Common myeloid progenitor, CD34-positive (primary cell): ENCODE data around the gene SLC4A4.

Source experiments
- CTCF ChIA-PET: fragments of 350-600 bp; sonication (Branson Sonifier 250); formaldehyde crosslinking; loops from one replicate; lab custom pipeline; 2021; ENCODE audit warnings: antibody characterized with exemption; lab: Charles Lee
- POLR2A ChIA-PET: fragments of 350-600 bp; sonication (Branson Sonifier 250); formaldehyde crosslinking; loops from one replicate; lab custom pipeline; 2021; ENCODE audit warnings: antibody characterized with exemption; lab: Charles Lee
- DNase-seq, 3 donors: peaks; one replicate each; pipeline versions ENCODE4 v3.0.0 to v3.0.0-alpha.2; 2013
- H3K27ac ChIP-seq, 2 experiments: 1 replicate in 1 of 2; 2 replicates in 1 of 2; pipeline ENCODE4 v1.7.0; 2013; ENCODE audit warnings: inconsistent platforms in 2 of 2, low read length in 2 of 2, mild to moderate bottlenecking in 2 of 2, low read depth in 1 of 2, moderate library complexity in 1 of 2; ENCODE audit not compliant: severe bottlenecking in 2 of 2, insufficient read depth in 1 of 2, poor library complexity in 1 of 2
- H3K27me3 ChIP-seq, 5 experiments: replicated peaks in 2 of 5; 1 replicate in 3 of 5; 2 replicates in 2 of 5; pipeline versions ENCODE4 v1.6.1 to v1.7.0; 2013; ENCODE audit warnings: low read length in 4 of 5, mild to moderate bottlenecking in 2 of 5, moderate library complexity in 2 of 5, inconsistent platforms in 1 of 5; ENCODE audit not compliant: insufficient read depth in 5 of 5, control insufficient read depth in 4 of 5
- H3K36me3 ChIP-seq, 4 experiments: 1 replicate in 2 of 4; 2 replicates in 2 of 4; pipeline versions ENCODE4 v1.6.1 to v1.7.0; 2013; ENCODE audit warnings: low read length in 3 of 4, control low read depth in 1 of 4, mild to moderate bottlenecking in 1 of 4; ENCODE audit not compliant: control insufficient read depth in 4 of 4, insufficient read depth in 4 of 4
- H3K4me1 ChIP-seq, 4 experiments: 1 replicate in 3 of 4; 2 replicates in 1 of 4; pipeline versions ENCODE4 v1.6.1 to v1.7.1; 2013; ENCODE audit warnings: low read length in 3 of 4, mild to moderate bottlenecking in 3 of 4, control low read depth in 1 of 4, inconsistent platforms in 1 of 4, moderate library complexity in 1 of 4; ENCODE audit not compliant: control insufficient read depth in 4 of 4, insufficient read depth in 4 of 4; ENCODE audit errors: control extremely low read depth in 1 of 4
- H3K4me3 ChIP-seq, 7 experiments: 1 replicate in 4 of 7; 2 replicates in 3 of 7; pipeline versions ENCODE4 v1.5.1 to v1.7.0; 2013; ENCODE audit warnings: mild to moderate bottlenecking in 7 of 7, low read length in 6 of 7, moderate library complexity in 6 of 7, inconsistent platforms in 2 of 7, low read depth in 2 of 7, control low read depth in 1 of 7; ENCODE audit not compliant: insufficient read depth in 4 of 7, control insufficient read depth in 1 of 7; ENCODE audit errors: extremely low read depth in 1 of 7
- H3K9me3 ChIP-seq, 5 experiments: 1 replicate in 4 of 5; 2 replicates in 1 of 5; pipeline versions ENCODE4 v1.6.1 to v1.7.1; 2013; ENCODE audit warnings: low read length in 4 of 5, mild to moderate bottlenecking in 2 of 5, inconsistent platforms in 1 of 5, low read depth in 1 of 5, moderate library complexity in 1 of 5; ENCODE audit not compliant: control insufficient read depth in 4 of 5, insufficient read depth in 2 of 5; ENCODE audit errors: control extremely low read depth in 1 of 5
- WGBS: methylation state at CpG from one replicate; pipeline ENCODE4 v1.1.5; 2013; ENCODE audit not compliant: insufficient coverage; 5-methylcytosine and 5-hydroxymethylcytosine counted together

The SLC4A4 gene

DNA sequence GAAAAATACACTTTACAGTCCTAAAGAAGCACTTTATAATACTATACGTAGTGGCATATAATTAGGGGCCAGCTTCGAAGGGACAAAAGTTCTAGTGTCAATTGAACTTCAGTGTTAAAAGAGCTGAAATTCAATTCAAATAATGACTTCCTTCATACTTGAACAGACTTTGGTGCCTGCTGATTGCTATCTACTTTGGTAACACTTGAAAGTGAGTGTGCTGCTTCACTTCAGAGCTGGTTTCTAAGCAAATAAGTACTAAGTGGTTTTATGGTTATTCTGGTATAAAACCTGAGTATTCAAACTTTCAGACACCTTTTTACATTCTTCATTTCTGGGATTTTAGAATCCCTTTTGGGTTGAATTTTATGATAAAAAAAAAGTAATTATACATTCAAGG lies 107.0 kb downstream of the SLC4A4 start:
- CTCF ChIA-PET = no interaction called here
- no CpG with 5 or more reads among the region's 2 CpGs for WGBS
- Histone ChIP-seq H3K27me3 (no peaks in the 10 kb centered on the region), H3K4me3 (no peak overlapping the region), H3K4me1 (peaks cover 0 to 14% (median 3%) of the 10 kb centered on the region in 4 experiments), H3K27ac (no peak overlapping the region), H3K9me3 (no peaks in the 10 kb centered on the region), H3K36me3 (no peaks in the 10 kb centered on the region)
- POLR2A ChIA-PET = interaction anchor here (0.6 kb wide), 1 partner anchor 14 kb away, joined by 4 read pairs; no protein-coding TSS in a partner anchor
- DNase-seq = peak in 2 of 3 donors; percentile 33 to 58

- Histone ChIP-seq H3K4me3 (no peak overlapping the region), H3K27ac (no peak overlapping the region), H3K4me1 (peaks cover 0 to 12% (median 3%) of the 10 kb centered on the region in 4 experiments), H3K9me3 (no peaks in the 10 kb centered on the region), H3K27me3 (no peaks in the 10 kb centered on the region), H3K36me3 (no peaks in the 10 kb centered on the region)
- ChIA-PET POLR2A (interaction anchor here (0.6 kb wide), 1 partner anchor 14 kb away, joined by 4 read pairs; no protein-coding TSS in a partner anchor), CTCF (no interaction called here)
- 83% methylated on average over 1 of the region's 3 CpGs for WGBS
- DNase-seq = no peak
Observed at GRCh38 chr4:71446479-71447081, 107.8 kb downstream of the SLC4A4 start.

DNA sequence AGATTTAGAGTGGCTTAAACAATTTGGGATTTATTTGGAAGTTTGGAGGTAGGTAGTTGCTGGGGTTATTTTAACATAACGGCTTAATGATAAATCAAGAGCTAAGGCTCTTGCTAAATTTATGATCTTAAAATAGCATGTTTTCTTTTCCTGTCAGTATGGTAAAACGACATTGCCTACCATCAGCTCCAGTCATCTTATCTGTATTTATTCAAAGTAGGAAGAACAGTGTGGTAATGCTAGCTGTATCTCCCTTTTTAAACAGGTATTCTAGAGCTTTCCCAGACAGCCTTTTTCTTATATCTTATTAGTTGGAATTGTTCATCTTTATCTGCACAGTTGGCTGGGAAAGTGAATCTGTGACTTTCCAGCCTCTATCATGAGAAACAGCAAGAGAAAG lies 110.2 kb downstream of the SLC4A4 start:
- H3K9me3 ChIP-seq = no peaks in the 10 kb centered on the region
- no peak overlapping the region for H3K4me3 ChIP-seq
- WGBS = no CpG with 5 or more reads among the region's 2 CpGs
- no peaks in the 10 kb centered on the region for H3K27me3 ChIP-seq
- H3K27ac ChIP-seq = no peak overlapping the region
- POLR2A ChIA-PET = interaction anchor here (0.5 kb wide), 1 partner anchor 9 kb away, joined by 3 read pairs; no protein-coding TSS in a partner anchor
- H3K36me3 ChIP-seq = no peaks in the 10 kb centered on the region
- CTCF ChIA-PET = no interaction called here
- DNase-seq = no peak
- H3K4me1 ChIP-seq = peaks cover 0 to 4% (median 2%) of the 10 kb centered on the region in 4 experiments

GRCh38 chr4:71449878-71450277 lies 111.1 kb downstream of the SLC4A4 start:
- POLR2A ChIA-PET = no interaction called here
- Histone ChIP-seq H3K36me3 (no peaks in the 10 kb centered on the region), H3K4me3 (no peak overlapping the region), H3K27me3 (no peaks in the 10 kb centered on the region), H3K27ac (no peak overlapping the region), H3K4me1 (peaks cover 0 to 4% (median 2%) of the 10 kb centered on the region in 4 experiments), H3K9me3 (no peaks in the 10 kb centered on the region)
- no peak for DNase-seq
- CTCF ChIA-PET = interaction anchor here (0.7 kb wide), 1 partner anchor 174 kb away, joined by 3 read pairs; no protein-coding TSS in a partner anchor
- 100% methylated on average over 2 of the region's 3 CpGs for WGBS

GRCh38 chr4:71453531-71453930 lies 114.7 kb downstream of the SLC4A4 start:
- 100% methylated on average over 3 of the region's 4 CpGs for WGBS
- ChIA-PET CTCF (no interaction called here), POLR2A (no interaction called here)
- Histone ChIP-seq H3K36me3 (no peaks in the 10 kb centered on the region), H3K4me1 (peaks cover 0 to 4% (median 2%) of the 10 kb centered on the region in 4 experiments), H3K9me3 (no peaks in the 10 kb centered on the region), H3K27me3 (no peaks in the 10 kb centered on the region), H3K4me3 (no peak overlapping the region), H3K27ac (no peak overlapping the region)
- DNase-seq = no peak

GRCh38 chr4:71456841-71457240 lies 118.0 kb downstream of the SLC4A4 start:
- Histone ChIP-seq H3K27ac (no peak overlapping the region), H3K36me3 (no peaks in the 10 kb centered on the region), H3K4me3 (no peak overlapping the region), H3K9me3 (no peaks in the 10 kb centered on the region), H3K4me1 (no peaks in the 10 kb centered on the region), H3K27me3 (no peaks in the 10 kb centered on the region)
- ChIA-PET POLR2A (no interaction called here), CTCF (no interaction called here)
- WGBS = 100% methylated on average over 1 of the region's 1 CpG
- DNase-seq = no peak

GRCh38 chr4:71460371-71460770 lies 121.6 kb downstream of the SLC4A4 start:
- Histone ChIP-seq H3K9me3 (no peaks in the 10 kb centered on the region), H3K27ac (no peak overlapping the region), H3K36me3 (no peaks in the 10 kb centered on the region), H3K4me1 (peaks cover 0 to 5% (median 2%) of the 10 kb centered on the region in 4 experiments), H3K27me3 (no peaks in the 10 kb centered on the region), H3K4me3 (no peak overlapping the region)
- ChIA-PET POLR2A (interaction anchor here (0.8 kb wide), 1 partner anchor 14 kb away, joined by 4 read pairs; no protein-coding TSS in a partner anchor), CTCF (no interaction called here)
- DNase-seq = no peak
- 93% methylated on average over 4 of the region's 4 CpGs for WGBS
